Measurements from ENCODE around the gene LSM7.
"Not testable (repeated sequence)": the region's sequence is repeated elsewhere in the genome, so short reads cannot be mapped to it uniquely, and the experiment has no call there.

LSM7 gene

DNA sequence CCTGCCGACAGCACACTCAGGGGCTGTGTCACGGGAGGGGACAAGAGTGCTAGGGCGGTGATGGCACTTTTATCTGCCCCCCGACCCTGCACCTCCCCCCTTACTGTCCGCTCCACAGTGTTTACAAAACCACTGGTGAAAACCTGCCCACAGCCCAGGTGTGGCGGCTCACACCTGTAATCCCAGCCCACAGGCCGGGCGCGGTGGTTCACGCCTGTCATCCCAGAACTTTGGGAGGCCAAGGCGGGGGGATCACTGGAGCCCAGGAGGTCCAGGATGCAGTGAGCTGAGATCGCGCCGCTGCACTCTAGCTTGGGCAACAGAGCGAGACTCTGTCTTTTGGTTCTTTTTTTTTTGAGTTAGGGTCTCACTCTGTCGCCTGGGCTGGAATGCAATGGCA lies 32.2 kb downstream of the LSM7 start:
- no peak for DNase-seq

DNA sequence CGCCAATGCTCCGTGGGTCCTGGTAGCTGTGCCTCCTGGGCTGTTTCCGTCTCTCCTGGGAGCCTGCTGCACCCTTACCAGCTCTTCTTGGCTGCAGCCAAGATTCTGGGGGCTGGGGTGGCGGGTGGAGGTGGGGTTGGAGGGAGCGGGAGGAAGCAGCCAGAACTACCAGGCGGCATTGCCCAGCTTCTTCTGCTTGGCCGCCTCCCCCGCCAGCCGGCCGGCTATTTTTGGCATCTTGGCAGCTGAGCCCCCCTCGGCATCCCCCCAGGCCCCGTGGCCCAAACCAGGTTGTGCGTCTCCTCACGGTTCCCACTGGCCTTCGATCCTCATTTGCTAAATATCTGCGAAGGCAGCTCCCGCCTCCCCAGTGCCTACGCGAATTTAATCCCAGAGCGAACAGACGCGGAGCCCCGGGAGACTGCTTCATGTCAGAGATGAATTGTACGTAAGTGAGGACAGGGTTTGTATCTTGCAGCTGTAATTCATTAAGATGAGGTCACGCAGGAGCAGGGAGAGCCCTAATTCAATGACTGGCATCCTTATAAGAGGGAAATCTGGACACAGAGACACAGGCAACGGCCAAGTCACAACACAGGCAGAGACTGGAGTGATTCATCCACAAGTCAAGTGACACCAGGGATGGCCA lies 33.6 kb downstream of the LSM7 start:
- peak; percentile 82 for DNase-seq

DNA sequence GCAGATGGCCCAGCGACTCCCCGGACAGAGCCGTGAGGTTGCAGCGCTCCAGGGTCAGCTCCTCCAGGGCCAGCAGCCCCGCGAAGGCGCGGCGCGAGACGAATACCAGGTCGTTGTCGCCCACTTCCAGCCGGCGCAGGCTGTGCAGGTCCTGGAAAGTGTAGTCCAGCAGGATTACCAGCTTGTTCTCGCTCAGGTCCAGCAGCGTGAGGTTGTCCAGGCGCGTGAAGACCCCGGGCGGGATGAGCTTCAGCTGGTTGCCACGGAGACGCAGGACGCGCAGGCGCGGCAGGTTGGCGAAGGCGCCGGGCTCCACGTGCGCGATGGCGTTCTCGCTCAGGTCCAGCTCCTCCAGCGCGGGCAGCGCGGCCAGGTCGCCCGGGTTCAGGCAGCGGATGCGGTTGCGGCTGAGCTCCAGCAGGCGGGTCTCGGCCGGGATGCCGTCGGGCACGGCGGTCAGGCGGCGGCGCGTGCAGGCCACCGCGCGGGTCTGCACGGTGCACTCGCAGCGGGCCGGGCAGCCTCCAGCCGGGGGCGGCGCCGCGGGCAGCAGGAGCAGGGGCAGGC lies 37.1 kb downstream of the LSM7 start:
- no peak for DNase-seq

DNA sequence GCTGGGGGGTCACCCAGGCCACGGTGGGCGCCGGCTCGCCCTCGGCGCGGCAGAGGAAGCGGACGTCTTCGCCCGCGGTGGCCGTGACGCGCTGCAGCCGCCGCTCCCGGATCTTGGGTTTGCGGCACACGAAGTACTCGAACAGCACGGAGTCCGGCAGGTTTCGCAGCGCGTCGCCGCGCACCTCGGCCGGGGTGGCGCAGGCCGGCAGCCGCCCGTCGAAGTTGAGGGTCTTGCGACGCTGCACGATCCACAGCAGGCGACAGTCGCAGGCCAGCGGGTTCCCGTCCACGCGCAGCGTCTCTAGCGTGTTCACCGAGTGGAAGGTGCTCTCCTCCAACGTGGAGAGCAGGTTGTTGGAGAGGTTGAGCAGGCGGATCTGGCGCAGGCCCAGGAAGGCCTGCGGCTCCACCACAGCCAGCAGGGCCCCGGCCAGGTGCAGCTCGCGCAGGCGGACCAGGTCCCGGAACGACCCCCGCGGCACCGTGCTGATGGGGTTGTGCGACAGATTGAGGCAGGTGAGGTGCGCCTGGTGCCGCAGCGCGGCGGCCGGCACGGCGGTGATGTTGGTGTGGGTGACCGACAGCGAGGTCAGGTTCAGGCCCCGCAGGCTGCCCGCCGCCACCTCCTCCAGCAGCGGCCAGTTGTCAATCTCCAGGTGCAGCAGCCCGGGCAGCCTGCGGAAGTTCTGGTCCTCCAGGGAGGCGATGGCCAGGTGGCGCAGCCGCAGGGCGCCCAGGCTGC lies 37.8 kb downstream of the LSM7 start:
- DNase-seq = no peak

DNA sequence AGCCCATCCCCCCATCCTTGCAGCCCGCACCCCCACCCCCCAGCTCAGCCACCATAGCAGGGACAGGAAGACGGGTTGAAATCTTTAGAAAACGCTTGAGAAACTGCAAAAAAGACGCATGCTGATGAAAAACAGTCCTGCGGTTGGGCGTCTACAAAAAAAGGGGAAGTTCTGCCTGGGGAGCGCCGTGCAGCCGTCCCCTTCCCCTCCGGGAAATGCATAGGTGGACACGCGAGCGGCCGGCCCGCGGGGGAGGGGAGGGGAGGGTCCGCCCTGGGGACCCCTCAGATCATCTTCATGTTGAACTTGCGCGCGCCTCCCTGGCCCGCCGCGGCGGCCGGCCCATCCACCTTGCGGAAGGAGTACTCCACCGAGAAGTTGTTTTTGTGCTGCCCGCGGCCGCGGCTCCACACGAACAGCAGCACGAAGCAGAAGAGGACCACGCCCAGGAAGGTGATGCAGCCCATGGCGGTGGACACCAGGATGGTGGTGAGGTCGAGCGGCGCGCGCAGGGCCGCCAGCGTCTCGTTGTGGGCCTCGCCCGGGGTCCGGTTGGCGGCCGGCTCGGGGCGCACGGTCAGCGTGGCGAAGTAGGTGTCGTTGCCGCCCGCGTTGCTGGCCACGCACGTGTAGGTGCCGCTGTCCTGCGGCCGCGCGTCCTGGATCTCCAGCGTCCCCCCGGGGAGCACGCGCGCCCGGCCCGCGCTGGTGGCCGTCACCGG lies 38.5 kb downstream of the LSM7 start:
- DNase-seq = no peak

DNA sequence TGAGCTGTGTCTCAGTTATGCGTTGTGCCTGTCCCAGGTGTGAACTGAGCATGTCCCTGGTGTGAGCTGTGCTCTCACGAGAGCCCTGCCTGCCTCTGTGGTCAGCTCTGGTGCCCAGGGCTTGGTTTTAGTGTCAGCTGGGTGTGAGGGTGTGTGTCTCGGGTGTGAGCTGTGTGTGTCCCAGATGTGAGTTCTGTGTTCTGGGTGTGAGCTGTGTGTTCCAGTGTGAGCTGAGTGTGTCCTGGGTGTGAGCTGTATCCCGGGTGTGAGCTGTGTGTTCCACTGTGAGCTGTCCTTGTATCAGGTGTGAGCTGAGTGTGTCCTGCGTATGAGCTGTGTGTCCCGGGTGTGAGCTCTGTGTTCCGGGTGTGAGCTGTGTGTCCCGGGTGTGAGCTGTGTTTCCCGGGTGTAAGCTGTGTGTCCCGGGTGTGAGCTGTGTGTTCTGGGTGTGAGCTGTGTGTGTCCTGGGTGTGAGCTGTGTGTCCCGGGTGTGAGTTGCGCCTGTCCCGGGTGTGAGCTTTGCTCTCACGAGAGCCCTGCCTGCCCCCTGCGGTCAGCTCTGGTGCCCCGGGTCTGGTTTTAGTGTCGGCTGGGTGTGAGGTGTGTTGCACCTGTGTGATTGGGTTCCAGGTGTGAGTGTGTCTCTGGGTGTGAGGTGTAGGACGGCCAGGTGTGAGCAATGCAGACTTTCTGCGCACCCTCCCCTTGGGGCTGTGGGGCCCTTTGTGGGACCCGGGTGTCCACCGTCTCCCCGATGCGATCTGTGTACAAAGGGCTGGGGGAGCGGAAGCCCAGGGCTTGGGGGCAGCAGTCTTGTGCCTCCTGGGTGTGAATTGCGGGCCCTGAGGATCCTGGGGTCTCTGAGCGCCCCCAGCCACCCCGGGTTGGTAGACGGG lies 39.3 kb downstream of the LSM7 start:
- no peak for DNase-seq

DNA sequence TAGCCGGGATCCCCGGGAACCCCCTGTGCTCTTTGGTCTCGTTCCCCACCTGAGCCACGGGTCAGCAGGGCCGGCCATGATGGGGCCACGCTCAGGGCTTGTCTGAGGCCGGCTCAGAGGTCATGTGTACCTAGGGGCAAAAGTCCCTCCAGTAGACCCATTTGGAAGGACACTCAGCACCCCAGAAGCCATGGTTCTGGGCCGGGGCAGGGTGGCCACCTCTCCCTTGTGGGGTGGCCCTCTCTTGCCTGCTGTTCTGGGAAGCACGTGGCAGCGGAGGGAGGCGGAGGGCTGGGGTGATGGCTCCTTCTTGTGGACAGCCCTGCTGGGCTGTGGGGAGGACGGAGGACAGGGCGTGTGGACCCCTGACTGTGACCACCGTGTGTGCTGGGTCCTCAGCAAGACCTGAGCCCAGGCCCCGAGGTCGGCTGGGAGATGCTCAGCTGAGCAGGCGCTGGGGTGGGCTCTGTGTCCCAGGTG lies 40.0 kb downstream of the LSM7 start:
- DNase-seq = no peak

DNA sequence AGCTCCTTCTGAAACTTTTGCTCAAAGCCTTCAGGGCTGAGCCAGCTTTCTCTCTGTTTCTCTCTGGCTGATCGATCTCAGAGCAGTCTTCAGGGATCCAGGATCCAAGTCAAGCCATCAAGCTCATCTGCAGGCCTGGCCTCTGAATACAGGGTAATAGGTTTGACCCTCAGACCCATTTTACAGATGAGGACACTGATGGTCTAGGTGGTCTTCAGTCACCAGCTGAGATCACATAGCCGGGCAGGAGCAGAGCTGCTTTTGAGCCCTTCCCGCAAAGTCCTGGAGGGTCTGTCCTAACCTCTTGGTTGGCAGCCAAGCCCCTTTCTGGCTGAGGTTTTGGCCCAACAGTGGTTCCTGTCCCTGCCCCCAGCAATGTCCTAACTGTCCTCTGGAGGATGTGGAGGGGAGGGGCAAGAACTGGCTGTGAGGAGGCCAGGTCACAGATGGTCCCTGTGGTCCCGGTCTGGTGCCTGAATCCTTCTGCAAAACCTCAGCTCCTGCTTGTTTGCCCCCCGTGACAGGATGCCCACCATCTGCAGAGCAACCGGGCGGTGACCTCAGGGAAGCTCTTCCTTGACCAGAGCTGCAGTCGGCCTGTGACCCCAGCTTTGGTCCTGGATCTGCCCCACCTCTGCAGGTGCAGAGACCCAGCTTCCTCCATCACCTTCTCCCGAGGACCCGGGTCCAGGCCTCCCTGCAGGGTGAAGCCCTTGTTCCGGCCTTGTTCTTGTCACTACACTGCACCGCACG lies 40.6 kb downstream of the LSM7 start:
- no peak for DNase-seq

DNA sequence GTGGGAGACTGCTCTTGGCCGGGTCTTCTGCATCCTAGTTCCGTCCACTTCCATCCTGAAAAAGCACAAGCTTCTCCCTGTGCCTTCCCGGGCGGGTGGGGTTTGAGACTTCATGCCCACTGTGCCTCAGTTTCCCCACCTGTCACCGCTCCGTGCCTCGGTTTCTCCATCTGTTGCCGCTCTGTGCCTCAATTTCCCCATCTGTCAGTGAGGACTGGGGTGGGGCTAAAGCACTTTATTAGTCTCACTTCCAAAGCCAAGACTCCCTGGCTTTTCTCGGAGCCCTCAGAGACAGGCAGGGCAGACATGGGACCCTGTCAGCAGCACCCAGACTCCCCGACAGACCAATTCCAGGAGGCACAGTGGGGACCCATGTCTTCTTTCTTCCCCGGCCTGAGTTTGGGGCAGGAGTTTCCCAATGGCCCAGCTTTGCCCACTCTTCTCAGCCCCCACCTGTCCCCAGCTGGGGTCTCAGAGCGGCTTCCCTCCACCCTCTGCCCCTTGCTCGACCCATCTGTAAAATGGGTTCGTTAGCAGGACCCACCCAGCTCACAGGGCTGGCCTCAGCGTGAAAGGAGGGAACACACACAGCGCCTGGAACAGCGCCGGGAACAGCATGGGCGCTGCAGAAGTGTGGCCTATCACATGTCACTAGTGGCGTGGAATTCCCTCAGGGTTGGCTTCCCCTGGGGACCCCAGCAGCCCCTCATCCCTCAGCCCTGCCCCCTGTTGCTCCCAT lies 41.8 kb downstream of the LSM7 start:
- DNase-seq = no peak

DNA sequence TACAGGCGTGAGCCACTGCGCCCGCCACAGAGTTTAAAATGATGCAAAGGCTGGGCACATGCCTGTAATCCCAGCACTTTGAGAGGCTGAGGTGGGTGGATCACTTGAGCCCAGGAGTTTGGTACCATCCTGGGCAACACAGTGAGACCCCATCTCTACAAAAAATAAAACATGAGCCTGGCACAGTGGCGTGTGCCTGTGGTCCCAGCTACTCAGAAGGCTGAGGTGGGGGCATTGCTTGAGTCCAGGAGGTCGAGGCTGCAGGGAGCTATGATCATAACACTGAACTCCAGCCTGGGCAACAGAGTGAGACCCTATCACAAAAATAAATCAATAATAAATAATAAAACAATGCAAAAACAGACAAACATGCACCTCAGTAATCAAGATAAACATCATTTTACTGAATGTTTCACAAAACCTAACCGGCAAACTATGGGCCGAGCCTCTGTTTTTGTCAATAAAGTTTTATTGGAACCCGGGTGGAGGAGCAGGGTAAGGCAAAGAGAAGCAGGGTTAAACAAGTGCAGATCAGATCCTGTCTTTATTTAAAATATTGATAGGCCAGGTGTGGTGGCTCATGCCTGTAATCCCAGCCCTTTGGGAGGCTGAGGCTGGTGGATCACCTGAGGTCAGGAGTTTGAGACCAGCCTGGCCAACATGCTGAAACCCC lies 44.4 kb downstream of the LSM7 start:
- DNase-seq = no peak

DNA sequence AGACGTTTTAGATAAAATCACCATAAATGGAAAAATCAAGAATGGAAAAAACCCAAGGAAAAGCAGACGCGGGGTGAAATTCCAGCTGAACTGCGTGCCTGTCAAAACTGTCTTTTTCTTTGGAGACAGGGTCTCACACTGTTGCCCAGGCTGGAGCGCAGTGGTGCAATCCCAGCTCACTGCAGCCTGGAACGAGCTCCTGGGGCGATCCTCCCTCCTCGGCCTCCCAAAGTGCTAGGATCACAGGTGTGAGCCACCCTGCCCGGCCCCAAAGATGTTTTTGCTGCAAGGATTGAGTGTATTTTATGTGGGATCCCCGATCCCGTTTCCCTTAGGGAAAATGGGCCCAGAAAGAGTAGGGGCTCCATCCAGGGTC lies 45.5 kb downstream of the LSM7 start:
- DNase-seq = no peak

DNA sequence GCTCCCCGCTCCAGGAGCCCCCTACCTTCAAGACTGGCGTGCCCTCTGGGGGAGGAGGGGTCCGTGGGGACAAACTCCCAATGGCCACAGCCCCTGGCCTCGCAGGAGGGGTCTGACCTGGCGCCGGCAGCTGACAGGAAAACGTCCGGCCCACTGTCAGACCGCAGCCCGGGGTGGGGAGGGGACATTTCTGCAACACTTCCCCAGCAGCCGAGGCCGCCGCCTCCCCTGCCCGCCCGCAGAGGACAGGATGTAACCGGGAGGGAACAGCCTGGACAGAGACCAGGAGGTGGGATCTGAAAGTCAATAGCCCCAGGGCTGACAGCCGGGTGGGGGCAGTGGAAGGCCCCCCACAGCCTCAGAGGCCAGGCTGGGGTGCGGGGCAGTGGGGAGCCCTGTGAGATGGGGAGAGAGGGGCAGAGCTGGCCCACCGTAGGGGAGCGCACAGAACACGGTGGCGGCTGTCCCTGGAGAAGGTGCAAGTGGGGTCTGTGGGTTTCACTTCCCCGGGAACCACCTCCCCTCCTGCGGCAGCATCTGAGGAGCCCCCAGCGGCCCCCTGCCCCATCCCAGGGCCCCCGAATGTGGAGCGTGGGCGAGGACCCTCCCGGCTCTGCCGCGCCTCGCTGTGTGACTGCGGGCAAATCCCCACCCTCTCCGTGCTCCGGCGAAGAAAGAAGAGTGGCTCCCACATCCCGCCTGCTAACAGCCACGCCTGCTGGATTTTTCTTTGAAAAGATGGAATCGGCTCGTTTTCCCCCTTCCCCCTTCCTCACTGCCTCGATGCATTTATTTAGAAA lies 46.1 kb downstream of the LSM7 start, which contains the start of gene PEAK3:
TSS of gene PEAK3 (minus strand) at position 114 of the 800 bp plus-strand sequence. CDS start 1,244 bp downstream, outside the sequence.
- DNase-seq = peak; percentile 56

DNA sequence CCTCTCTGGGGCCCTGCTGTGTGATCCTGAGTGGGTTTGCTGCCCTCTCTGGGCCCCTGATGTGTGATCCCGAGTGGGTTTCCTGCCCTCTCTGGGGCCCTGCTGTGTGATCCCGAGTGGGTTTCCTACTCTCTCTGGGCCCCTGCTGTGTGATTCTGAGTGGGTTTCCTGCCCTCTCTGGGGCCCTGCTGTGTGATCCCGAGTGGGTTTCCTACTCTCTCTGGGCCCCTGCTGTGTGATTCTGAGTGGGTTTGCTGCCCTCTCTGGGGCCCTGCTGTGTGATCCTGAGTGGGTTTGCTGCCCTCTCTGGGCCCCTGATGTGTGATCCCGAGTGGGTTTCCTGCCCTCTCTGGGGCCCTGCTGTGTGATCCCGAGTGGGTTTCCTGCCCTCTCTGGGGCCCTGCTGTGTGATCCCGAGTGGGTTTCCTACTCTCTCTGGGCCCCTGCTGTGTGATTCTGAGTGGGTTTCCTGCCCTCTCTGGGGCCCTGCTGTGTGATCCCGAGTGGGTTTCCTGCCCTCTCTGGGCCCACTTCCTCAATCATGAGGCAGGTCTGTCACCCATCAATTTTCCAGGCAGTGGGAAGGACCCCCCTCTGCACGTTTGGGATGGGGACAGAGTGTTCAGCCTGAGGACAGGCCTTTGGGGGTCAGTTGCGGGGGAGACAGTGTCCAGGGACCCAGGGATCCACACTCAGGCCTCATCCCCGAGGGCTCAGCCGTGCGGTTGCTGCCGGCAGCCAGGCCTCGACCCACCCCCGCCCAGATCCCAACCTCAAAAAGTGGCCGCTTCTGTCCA lies 46.9 kb downstream of the LSM7 start:
- not testable (repeated sequence) for DNase-seq

DNA sequence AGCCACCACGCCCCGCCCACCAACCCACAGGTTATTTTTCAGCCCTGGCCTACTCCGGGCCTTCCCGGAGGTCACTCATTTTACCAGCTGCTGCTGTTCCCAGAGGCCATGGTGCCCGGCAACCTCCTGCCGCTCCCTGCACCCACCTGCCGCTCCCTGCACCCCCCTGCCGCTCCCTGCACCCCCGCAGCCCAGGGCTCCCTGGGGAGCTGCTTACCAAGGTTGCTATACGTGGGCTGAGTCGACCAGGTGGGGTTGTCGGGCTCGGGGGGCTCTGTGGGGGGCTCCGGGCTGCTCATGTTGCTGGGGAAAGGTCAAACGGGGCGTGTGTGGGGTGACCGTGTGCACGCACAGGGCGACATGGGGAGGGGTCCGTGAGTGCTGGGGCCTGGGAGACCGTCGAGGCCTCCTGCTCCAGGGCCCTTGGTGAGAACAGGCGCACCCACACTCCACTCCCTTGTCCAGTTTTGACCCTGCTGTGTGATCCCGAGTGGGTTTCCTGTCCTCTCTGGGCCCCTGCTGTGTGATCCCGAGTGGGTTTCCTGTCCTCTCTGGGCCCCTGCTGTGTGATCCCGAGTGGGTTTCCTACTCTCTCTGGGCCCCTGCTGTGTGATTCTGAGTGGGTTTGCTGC lies 47.6 kb downstream of the LSM7 start:
- no peak for DNase-seq

DNA sequence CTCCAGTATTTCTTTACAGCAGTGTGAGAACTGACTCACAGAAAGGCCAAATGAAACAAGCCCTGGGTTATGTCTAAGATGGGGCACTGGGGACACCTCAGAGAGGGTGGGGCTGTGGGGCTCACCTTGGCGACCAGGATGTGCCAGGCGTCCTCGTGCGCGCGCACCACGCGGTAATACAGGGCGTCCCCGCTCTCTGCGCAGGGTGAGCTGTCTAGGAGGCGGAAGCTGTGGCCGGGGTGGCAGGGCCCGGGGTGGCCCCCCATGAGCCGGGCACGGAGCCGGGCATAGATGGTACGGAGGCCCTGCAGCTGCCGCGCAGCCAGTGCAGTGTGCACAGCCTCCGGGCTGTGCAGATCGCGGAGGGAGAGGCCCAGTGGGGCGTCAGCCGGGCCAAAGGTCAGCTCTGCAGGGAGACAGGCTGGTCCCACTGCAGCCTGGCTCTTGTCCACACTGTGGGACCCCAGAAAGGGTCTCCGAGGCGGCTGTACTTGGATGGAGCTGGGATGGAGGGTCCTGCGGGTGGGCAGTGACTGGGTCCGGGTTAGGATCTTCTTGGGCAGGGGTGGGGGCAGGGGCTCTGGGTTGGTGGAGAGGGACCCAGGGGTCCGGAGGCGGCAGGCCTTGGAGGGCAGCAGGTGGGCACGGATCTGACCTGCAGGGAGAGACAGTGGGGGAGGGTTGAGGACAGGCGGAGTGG lies 49.8 kb downstream of the LSM7 start:
- DNase-seq = no peak

DNA sequence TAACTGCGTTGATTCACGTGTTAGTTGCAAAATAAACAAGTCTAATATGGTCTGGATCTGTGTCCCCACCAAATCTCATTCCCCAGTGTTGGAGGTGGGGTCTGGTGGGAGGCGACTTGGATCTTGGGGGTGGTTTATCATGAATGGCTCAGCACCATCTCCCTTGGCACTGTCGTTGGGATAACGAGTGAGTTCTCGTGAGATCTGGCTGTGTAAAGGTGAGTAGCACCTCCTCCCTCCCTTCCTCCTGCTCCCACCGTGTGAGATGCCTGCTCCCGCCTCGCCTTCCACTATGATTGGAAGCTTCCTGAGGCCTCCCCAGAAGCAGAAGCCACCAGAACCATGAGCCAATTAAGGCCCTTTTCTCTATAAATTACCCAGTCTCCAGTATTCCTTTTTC lies 51.2 kb downstream of the LSM7 start:
- DNase-seq = no peak

DNA sequence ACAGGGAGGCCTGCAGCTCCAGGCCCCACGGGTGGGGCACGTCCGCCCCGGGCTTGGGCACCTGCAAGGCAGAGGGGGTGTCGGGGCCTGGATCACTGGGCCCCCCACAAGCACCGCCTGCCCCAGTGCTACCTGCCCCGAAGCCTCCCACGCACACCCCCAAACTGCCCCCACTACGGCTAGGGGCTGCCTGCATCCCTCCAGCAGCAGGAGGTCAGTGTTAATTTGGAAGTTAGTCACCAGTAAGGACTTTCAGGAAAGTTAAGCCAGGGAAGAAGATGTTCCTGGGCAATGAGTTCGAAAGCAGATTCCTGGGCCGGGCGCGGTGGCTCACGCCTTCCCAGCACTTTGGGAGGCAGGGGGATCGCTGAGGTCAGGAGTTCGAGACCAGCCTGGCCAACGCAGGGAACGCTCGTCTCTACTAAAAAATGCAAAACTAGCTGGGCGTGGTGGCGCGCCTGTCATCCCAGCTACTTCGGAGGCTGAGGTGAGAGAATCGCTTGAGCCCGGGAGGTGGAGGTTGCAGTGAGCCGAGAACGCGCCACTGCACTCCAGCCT lies 51.9 kb downstream of the LSM7 start:
- no peak for DNase-seq

Data from fibroblast of skin of scalp (primary cell).